ENCODE measurements around the gene MYBL2.

GRCh38 chr20:43676368-43676767 is 9.5 kb downstream of the MYBL2 start:
- TF ChIP-seq ZNF184 (tag by site-specific recombination; IDR thresholded peaks at IDR 0.05) (no peak), ZBTB49 (tag by site-specific recombination; IDR thresholded peaks at IDR 0.05; ENCODE audit: low read depth) (no peak), ZNF660 (tag by site-specific recombination; IDR thresholded peaks at IDR 0.05) (no peak), TSHZ1 (tag by site-specific recombination; IDR thresholded peaks at IDR 0.05; ENCODE audit: borderline replicate concordance) (no peak), ZNF514 (tag by site-specific recombination; IDR thresholded peaks at IDR 0.05) (no peak), ZBTB21 (tag by site-specific recombination; IDR thresholded peaks at IDR 0.05) (no peak), ZNF302 (tag by site-specific recombination; IDR thresholded peaks at IDR 0.05; ENCODE audit: low read depth) (no peak), ZNF510 (tag by site-specific recombination; IDR thresholded peaks at IDR 0.05; ENCODE audit: insufficient replicate concordance) (no peak), ZNF324 (tag by site-specific recombination; IDR thresholded peaks at IDR 0.05) (no peak), ZBTB8A (tag by site-specific recombination; IDR thresholded peaks at IDR 0.05) (no peak)
- TF ChIP-seq, protein P1, sequence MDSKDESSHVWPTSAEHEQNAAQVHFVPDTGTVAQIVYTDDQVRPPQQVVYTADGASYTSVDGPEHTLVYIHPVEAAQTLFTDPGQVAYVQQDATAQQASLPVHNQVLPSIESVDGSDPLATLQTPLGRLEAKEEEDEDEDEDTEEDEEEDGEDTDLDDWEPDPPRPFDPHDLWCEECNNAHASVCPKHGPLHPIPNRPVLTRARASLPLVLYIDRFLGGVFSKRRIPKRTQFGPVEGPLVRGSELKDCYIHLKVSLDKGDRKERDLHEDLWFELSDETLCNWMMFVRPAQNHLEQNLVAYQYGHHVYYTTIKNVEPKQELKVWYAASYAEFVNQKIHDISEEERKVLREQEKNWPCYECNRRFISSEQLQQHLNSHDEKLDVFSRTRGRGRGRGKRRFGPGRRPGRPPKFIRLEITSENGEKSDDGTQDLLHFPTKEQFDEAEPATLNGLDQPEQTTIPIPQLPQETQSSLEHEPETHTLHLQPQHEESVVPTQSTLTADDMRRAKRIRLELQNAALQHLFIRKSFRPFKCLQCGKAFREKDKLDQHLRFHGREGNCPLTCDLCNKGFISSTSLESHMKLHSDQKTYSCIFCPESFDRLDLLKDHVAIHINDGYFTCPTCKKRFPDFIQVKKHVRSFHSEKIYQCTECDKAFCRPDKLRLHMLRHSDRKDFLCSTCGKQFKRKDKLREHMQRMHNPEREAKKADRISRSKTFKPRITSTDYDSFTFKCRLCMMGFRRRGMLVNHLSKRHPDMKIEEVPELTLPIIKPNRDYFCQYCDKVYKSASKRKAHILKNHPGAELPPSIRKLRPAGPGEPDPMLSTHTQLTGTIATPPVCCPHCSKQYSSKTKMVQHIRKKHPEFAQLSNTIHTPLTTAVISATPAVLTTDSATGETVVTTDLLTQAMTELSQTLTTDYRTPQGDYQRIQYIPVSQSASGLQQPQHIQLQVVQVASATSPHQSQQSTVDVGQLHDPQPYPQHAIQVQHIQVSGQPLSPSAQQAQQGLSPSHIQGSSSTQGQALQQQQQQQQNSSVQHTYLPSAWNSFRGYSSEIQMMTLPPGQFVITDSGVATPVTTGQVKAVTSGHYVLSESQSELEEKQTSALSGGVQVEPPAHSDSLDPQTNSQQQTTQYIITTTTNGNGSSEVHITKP (tag by site-specific recombination; IDR thresholded peaks at IDR 0.05) = no peak
- TF ChIP-seq, protein P2, sequence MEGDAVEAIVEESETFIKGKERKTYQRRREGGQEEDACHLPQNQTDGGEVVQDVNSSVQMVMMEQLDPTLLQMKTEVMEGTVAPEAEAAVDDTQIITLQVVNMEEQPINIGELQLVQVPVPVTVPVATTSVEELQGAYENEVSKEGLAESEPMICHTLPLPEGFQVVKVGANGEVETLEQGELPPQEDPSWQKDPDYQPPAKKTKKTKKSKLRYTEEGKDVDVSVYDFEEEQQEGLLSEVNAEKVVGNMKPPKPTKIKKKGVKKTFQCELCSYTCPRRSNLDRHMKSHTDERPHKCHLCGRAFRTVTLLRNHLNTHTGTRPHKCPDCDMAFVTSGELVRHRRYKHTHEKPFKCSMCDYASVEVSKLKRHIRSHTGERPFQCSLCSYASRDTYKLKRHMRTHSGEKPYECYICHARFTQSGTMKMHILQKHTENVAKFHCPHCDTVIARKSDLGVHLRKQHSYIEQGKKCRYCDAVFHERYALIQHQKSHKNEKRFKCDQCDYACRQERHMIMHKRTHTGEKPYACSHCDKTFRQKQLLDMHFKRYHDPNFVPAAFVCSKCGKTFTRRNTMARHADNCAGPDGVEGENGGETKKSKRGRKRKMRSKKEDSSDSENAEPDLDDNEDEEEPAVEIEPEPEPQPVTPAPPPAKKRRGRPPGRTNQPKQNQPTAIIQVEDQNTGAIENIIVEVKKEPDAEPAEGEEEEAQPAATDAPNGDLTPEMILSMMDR (tag by site-specific recombination; IDR thresholded peaks at IDR 0.05) = no peak
